Measurements from ENCODE around the gene EMC8.
"Not testable (repeated sequence)": the region's sequence is repeated elsewhere in the genome, so short reads cannot be mapped to it uniquely, and the experiment has no call there.

EMC8 gene

DNA sequence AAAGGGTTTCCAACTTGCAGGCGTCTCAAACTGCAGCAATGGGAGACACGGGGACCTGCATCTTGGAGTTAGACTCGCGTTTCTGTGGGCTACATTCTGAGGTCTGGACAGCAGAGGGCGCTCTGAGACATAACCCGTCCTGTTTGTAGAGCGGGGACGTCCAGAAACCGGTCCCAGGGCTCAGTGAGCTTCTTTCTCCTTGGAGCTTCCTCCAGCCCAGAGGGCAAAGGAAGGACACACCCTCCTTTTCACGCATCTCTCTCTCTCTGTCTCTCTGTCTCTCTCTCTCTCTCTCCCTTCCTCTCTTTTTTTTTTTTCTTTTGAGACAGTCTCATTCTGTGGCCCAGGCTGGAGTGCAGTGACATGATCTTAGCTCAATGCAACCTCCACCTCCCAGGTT, 19.9 kb upstream of the EMC8 start:
- H3K27ac ChIP-seq, result no peak overlapping the region
- H3K79me2 ChIP-seq, result no peaks in the 10 kb centered on the region
- TF ChIP-seq, protein P1, sequence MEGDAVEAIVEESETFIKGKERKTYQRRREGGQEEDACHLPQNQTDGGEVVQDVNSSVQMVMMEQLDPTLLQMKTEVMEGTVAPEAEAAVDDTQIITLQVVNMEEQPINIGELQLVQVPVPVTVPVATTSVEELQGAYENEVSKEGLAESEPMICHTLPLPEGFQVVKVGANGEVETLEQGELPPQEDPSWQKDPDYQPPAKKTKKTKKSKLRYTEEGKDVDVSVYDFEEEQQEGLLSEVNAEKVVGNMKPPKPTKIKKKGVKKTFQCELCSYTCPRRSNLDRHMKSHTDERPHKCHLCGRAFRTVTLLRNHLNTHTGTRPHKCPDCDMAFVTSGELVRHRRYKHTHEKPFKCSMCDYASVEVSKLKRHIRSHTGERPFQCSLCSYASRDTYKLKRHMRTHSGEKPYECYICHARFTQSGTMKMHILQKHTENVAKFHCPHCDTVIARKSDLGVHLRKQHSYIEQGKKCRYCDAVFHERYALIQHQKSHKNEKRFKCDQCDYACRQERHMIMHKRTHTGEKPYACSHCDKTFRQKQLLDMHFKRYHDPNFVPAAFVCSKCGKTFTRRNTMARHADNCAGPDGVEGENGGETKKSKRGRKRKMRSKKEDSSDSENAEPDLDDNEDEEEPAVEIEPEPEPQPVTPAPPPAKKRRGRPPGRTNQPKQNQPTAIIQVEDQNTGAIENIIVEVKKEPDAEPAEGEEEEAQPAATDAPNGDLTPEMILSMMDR (IDR thresholded peaks at IDR 0.05), result peak; percentile 47
- no peak overlapping the region for H3K4me3 ChIP-seq (ENCODE audit: low read depth, low read length)
- H3K4me1 ChIP-seq, result peaks cover 2% of the 10 kb centered on the region
- no peak overlapping the region for H3K4me2 ChIP-seq (ENCODE audit: low read length)
- H3K9me3 ChIP-seq (ENCODE audit: control insufficient read depth, low read length), result no peaks in the 10 kb centered on the region
- H2AFZ ChIP-seq, result no peak overlapping the region
- H3K9ac ChIP-seq, result no peak overlapping the region
- no peaks in the 10 kb centered on the region for H3K36me3 ChIP-seq (ENCODE audit: control insufficient read depth, insufficient read depth, low read length)
- H3K27me3 ChIP-seq (ENCODE audit: control insufficient read depth, insufficient read depth, low read length), result no peaks in the 10 kb centered on the region

DNA sequence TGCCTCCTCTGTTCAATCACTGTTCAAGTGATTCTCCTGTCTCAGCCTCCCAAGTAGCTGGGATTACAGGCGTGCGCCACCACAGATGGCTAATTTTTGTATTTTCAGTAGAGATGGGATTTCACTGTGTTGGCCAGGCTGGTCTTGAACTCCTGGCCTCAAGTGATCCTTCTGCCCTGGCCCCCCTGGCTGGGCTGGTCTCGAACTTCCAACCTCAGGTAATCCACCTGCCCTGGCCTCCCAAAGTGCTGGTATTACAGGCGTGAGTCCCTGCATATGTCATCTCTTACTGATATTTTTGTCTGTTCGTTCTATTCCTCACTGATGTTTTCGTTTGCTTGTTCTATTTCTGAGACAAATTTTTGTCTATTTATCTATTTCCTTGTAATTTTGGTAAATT, 17.9 kb upstream of the EMC8 start:
- H3K27me3 ChIP-seq (ENCODE audit: control insufficient read depth, insufficient read depth, low read length); H2AFZ ChIP-seq; H3K36me3 ChIP-seq (ENCODE audit: control insufficient read depth, insufficient read depth, low read length); H3K4me1 ChIP-seq; H3K4me2 ChIP-seq (ENCODE audit: low read length); H3K4me3 ChIP-seq (ENCODE audit: low read depth, low read length); H3K27ac ChIP-seq; H3K79me2 ChIP-seq; H3K9ac ChIP-seq; H3K9me3 ChIP-seq (ENCODE audit: control insufficient read depth, low read length): not testable (repeated sequence)

DNA sequence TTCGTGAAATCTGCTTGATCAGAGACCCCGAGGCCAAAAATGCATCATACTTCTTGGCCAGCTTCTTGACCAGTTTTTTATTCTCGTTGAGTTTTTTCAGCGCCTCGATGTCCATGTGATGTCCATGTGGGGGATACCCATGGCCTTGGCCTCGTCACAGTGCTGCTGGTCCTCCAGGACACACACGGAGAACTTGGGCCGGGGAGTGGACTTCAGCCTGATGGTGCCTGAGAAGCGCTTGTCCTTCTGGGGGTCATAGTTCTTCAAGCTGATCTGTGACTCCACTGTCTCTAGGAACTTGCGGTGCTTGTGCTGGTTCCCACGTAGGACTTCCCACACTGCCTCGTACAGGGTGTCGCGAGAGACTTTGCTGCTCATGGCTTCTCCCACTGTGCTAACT, 16.8 kb upstream of the EMC8 start:
- TF ChIP-seq, protein P1 (IDR thresholded peaks at IDR 0.05), result no peak
- H3K4me1 ChIP-seq, result no peaks in the 10 kb centered on the region
- no peaks in the 10 kb centered on the region for H3K9me3 ChIP-seq (ENCODE audit: control insufficient read depth, low read length)
- H3K36me3 ChIP-seq (ENCODE audit: control insufficient read depth, insufficient read depth, low read length), result no peaks in the 10 kb centered on the region
- H2AFZ ChIP-seq, result no peak overlapping the region
- H3K27ac ChIP-seq, result no peak overlapping the region
- H3K4me3 ChIP-seq (ENCODE audit: low read depth, low read length), result no peak overlapping the region
- H3K27me3 ChIP-seq (ENCODE audit: control insufficient read depth, insufficient read depth, low read length), result no peaks in the 10 kb centered on the region
- no peak overlapping the region for H3K4me2 ChIP-seq (ENCODE audit: low read length)
- H3K9ac ChIP-seq, result no peak overlapping the region
- no peaks in the 10 kb centered on the region for H3K79me2 ChIP-seq

DNA sequence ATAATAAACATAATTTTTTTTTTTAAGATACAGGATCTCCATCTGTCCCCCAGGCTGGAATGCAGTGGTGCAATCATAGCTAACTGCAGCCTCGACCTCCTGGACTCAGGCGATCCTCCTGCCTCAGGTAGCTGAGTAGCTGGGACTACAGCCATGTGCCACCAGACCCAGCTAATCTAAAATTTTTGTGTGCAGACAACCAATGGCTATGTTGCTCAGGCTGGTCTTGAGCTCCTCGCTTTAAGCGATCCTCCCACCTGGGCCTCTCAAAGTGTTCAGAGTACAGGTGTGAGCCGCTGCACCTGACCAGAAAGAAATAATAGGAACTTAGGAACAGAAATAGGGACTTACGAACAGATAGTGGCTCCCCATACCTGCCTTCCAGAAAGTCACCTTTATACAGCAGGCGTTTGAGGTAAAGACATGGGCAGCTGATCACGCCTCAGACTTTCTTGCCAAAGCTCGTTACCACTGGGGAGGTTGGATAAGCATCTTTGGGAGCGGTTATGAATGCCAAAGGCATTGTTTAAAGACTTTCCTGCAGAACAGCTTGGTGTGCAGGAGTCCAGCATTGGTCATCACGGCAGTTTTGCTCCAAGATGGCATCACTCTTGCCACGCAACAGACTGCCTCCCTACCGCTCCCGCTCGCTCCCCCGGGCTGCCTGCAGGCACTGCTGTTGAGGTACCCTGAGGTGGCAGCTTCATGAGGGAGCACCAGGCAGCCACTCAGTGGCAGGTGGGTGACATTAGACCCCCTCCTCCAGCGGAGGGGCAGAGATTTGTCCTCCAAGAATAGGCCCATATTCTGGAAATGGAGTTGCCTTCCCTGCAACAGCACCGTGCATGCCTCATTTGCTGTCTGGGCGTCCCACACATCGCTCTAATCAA, 13.7 kb upstream of the EMC8 start:
- no peaks in the 10 kb centered on the region for H3K36me3 ChIP-seq (ENCODE audit: control insufficient read depth, insufficient read depth, low read length)
- H3K27ac ChIP-seq, result no peak overlapping the region
- H3K4me1 ChIP-seq, result no peaks in the 10 kb centered on the region
- no peak overlapping the region for H3K9ac ChIP-seq
- H3K4me2 ChIP-seq (ENCODE audit: low read length), result no peak overlapping the region
- no peak overlapping the region for H3K4me3 ChIP-seq (ENCODE audit: low read depth, low read length)
- no peak overlapping the region for H2AFZ ChIP-seq
- H3K27me3 ChIP-seq (ENCODE audit: control insufficient read depth, insufficient read depth, low read length), result no peaks in the 10 kb centered on the region
- no peaks in the 10 kb centered on the region for H3K79me2 ChIP-seq
- TF ChIP-seq, protein P1 (IDR thresholded peaks at IDR 0.05), result no peak
- no peaks in the 10 kb centered on the region for H3K9me3 ChIP-seq (ENCODE audit: control insufficient read depth, low read length)

DNA sequence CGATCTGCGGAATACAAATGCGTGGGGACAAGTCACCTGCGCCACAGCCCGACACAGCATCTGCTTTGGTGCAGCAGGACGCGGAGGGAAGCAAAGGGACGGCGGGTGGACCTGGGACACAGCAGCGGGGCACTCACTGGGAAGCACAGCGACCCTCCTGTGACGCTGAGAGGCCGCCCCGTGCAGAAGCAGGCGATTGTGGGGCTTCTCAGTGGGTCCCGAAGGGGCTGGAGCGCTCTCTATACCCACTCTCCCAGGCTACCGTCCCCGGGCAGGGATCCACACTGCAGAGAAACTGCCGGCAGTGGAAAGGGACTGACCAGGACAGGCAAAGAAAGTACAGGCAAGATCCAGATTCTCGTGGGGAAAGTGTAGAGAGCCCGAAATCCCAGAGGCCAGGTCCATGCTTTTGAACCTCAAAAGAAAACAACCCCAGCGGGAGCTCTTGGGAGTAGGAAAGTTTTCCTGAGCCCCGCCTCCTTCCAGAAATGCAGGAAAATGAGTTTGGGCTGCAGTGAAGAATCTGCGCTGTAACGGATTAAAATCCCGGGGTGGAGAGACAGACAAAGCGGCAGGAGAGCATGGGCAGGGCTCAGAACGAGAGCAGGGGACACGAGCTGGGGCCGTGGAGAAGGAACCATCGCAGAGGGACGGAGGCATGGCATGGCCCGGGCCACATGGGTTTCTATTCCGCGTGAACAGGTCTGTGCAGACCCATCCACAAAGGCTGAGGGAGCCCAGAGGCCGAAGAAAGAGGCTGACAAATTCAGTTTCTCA, 12.9 kb upstream of the EMC8 start:
- H3K9ac ChIP-seq, result no peak overlapping the region
- H3K4me3 ChIP-seq (ENCODE audit: low read depth, low read length), result no peak overlapping the region
- TF ChIP-seq, protein P1 (IDR thresholded peaks at IDR 0.05), result no peak
- H2AFZ ChIP-seq, result no peak overlapping the region
- no peaks in the 10 kb centered on the region for H3K9me3 ChIP-seq (ENCODE audit: control insufficient read depth, low read length)
- no peaks in the 10 kb centered on the region for H3K4me1 ChIP-seq
- no peak overlapping the region for H3K4me2 ChIP-seq (ENCODE audit: low read length)
- H3K27ac ChIP-seq, result no peak overlapping the region
- H3K79me2 ChIP-seq, result no peaks in the 10 kb centered on the region
- no peaks in the 10 kb centered on the region for H3K36me3 ChIP-seq (ENCODE audit: control insufficient read depth, insufficient read depth, low read length)
- no peaks in the 10 kb centered on the region for H3K27me3 ChIP-seq (ENCODE audit: control insufficient read depth, insufficient read depth, low read length)
